Prostate gland (tissue), 2 donors: Measurements from ENCODE around the gene LTB. TPM values are rescaled to one million over a fixed set of nuclear protein-coding genes. Genes with fewer than 3 reads are reported as not detected.

Source experiments
- DNase-seq: peaks from one replicate; pipeline ENCODE4 v3.0.0-alpha.2; 2019; ENCODE audit warnings: low spot score
- H3K27ac ChIP-seq, 2 donors: fragments of 200-600 bp; sonication (generic); 2 replicates each; pipeline ENCODE4 v1.5.1; 2017 to 2019
- H3K27me3 ChIP-seq: fragments of 200-600 bp; sonication (generic); replicated peaks from 2 replicates; pipeline ENCODE4 v1.5.1; 2019; ENCODE audit not compliant: insufficient read depth
- H3K36me3 ChIP-seq, 2 donors: fragments of 200-600 bp; sonication (generic); 1 replicate in 1 of 2; 2 replicates in 1 of 2; pipeline versions ENCODE4 v1.5.1 to v1.8.1; 2017 to 2019
- H3K4me1 ChIP-seq: fragments of 200-600 bp; sonication (generic); replicated peaks from 2 replicates; pipeline ENCODE4 v1.5.1; 2019
- H3K4me3 ChIP-seq, 2 donors: fragments of 200-600 bp; sonication (generic); 2 replicates each; pipeline ENCODE4 v1.5.1; 2017 to 2019
- H3K9me3 ChIP-seq: fragments of 200-600 bp; sonication (generic); 2 replicates; pipeline ENCODE4 v1.5.1; 2017
- POLR2A ChIP-seq: fragments of 450-650 bp; IDR thresholded peaks from one replicate; pipeline ENCODE4 v1.6.1; 2016; ENCODE audit warnings: antibody characterized with exemption, mild to moderate bottlenecking
- POLR2AphosphoS5 ChIP-seq: sonication (generic); formaldehyde crosslinking; IDR thresholded peaks from one replicate; pipeline ENCODE4 v1.6.1; 2017; ENCODE audit warnings: antibody characterized with exemption
- WGBS: methylation state at CpG from one replicate; pipeline ENCODE4 v1.1.5; 2018; 5-methylcytosine and 5-hydroxymethylcytosine counted together
- intact Hi-C: fragments of 100-400 bp; cut with DNase I; formaldehyde crosslinking; loops from one replicate; pipeline ENCODE4 v1.14.2; 2022
- total RNA-seq, 2 donors: library from RNA; depleted of rRNA; stranded (reverse); fragments of >200 nt; gene quantifications; one replicate each; pipeline ENCODE4 v1.1.0, GENCODE V29; 2016
- TF ChIP-seq, protein P1 (sequence below), 4 experiments: fragments of 200-600 bp in 2 of 4; fragments of 450-650 bp in 2 of 4; sonication (generic) in 2 of 4; IDR thresholded peaks; 1 replicate in 3 of 4; 2 replicates in 1 of 4; pipeline ENCODE4 v1.5.1; 2016 to 2019; ENCODE audit warnings: antibody characterized with exemption in 4 of 4, mild to moderate bottlenecking in 2 of 4, moderate library complexity in 2 of 4

Gene LTB
- total RNA-seq, 2 donors from 2014 or later, result 0.97 TPM; not detected in 1

DNA sequence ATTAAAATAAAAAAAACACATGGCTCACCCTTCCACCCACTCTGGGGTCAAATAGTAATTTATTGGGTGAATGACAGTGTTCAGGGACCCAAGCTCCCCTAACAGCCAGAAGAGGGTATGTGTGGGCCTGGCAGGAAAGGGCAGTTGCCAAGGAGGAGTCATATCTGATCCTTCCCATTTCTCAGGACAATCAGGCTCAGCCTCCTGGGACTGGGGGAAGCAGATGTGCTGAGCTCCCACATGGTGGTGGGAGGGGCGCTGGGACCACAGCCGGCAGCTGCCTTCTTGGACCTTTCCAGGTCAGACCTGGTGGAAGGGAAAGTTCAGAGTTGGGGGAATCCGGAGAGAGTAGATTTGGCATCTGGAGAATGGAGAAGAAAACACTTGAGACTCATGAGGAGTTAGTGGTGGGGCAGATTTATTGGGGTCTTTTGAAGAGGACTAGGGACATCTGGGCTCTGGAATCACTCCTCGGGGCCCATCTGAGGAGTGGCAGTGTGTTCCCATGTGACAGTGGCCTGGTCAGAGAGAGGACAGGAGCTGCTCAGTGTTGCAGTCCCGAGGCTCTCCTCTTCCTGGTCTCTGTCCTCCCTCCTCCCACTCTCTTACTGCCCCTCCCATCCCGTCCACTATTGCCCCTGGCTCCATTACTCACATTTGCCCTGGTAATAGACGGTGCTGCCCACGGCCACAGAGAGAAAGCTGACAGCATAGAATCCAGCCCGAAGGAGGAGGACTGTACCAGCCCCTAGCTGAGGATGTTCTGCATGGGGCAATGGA lies 6.8 kb upstream of the LTB start:
- TF ChIP-seq POLR2AphosphoS5 (no peak), POLR2A (no peak)
- TF ChIP-seq, protein P1, sequence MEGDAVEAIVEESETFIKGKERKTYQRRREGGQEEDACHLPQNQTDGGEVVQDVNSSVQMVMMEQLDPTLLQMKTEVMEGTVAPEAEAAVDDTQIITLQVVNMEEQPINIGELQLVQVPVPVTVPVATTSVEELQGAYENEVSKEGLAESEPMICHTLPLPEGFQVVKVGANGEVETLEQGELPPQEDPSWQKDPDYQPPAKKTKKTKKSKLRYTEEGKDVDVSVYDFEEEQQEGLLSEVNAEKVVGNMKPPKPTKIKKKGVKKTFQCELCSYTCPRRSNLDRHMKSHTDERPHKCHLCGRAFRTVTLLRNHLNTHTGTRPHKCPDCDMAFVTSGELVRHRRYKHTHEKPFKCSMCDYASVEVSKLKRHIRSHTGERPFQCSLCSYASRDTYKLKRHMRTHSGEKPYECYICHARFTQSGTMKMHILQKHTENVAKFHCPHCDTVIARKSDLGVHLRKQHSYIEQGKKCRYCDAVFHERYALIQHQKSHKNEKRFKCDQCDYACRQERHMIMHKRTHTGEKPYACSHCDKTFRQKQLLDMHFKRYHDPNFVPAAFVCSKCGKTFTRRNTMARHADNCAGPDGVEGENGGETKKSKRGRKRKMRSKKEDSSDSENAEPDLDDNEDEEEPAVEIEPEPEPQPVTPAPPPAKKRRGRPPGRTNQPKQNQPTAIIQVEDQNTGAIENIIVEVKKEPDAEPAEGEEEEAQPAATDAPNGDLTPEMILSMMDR (IDR thresholded peaks at IDR 0.05), result no peak
- Histone ChIP-seq H3K4me3 (no peak overlapping the region), H3K27ac (no peak overlapping the region), H3K36me3 (no peaks in the 10 kb centered on the region), H3K4me1 (no peaks in the 10 kb centered on the region), H3K9me3 (no peaks in the 10 kb centered on the region), H3K27me3 (no peaks in the 10 kb centered on the region)
- no peak for DNase-seq
- intact Hi-C loops, result no loop called here
- WGBS, result 48% methylated on average over 9 of the region's 9 CpGs

DNA sequence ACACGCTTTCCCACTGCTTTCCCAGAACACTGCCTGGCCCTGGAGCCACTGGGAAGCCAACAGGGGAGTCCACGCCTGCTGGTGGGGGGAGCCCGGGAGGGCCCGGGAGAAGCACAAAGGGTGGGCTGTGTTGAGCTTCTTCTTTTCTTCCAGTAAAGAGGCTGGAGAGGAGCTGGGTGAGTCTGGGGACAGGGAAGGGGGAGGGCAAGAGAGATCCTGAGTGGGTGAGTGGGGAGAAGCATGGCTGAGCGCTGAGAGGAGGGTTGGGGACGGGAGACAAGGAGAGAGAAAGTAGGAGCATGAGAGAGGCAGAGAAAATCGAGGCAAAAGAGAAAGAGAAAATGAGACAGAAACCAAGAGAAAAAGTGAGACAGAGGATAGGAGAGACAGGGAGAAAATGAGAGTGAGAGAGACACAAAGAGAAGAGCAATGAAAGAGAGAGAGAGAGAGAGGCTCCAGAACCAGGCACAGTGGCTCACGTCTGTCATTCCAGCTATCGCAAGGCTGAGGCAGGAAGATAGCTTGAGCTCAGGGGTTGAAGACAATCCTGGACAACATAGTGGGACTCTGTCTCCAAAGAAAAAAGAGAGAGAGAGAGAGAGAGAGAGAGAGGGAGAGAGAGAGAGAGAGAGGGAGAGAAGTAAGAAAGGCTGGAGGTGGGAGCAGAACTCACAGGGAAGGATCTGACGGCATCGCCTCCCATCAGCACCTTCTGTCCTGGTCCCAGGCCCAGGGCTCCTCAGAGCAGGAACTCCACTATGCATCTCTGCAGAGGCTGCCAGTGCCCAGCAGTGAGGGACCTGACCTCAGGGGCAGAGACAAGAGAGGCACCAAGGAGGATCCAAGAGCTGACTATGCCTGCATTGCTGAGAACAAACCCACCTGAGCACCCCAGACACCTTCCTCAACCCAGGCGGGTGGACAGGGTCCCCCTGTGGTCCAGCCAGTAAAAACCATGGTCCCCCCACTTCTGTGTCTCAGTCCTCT lies 5.9 kb upstream of the LTB start:
- Histone ChIP-seq H3K27ac (no peak overlapping the region), H3K4me3 (no peak overlapping the region), H3K27me3 (no peaks in the 10 kb centered on the region), H3K36me3 (no peaks in the 10 kb centered on the region), H3K9me3 (no peaks in the 10 kb centered on the region), H3K4me1 (no peaks in the 10 kb centered on the region)
- intact Hi-C loops, result no loop called here
- no peak for TF ChIP-seq POLR2AphosphoS5
- TF ChIP-seq POLR2A, result no peak
- TF ChIP-seq, protein P1 (IDR thresholded peaks at IDR 0.05), result no peak
- no peak for DNase-seq
- WGBS, result 63% methylated on average over 12 of the region's 12 CpGs

DNA sequence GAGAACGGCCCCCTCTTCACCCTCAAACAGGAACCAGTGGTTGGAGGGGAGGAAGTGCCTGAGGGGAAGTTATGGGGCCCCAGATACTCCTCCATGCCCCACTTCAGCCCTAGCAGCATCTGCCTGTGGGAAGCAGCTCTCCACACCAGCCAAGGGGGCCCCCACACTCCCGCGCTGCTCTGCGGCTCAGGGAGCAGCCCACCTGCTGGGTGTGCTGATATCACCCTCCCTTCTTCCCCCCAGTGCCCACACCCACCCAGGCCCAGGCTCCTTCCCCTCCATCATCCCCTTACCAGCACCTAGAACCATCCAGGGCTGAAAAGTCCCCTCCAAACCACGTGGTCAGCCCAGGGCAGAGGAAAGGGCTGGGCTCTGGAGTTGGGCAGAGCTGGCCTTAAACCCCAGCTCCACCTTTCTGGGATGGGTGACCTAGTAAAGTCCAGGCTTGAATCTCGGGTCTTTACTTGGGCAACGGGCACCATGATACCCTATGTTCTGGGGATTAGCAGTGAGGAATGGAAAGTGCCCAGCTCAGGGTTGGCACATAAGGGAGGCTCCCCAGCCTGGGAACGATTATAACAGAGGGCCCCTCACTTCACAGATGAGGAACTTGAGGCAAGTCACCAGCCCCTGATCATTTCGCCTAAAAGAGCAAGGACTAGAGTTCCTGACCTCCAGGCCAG lies 4.5 kb upstream of the LTB start:
- Histone ChIP-seq H3K9me3 (no peaks in the 10 kb centered on the region), H3K4me3 (no peak overlapping the region), H3K36me3 (no peaks in the 10 kb centered on the region), H3K27me3 (no peaks in the 10 kb centered on the region), H3K4me1 (no peaks in the 10 kb centered on the region), H3K27ac (no peak overlapping the region)
- no peak for DNase-seq
- no peak for TF ChIP-seq POLR2AphosphoS5
- TF ChIP-seq POLR2A, result no peak
- TF ChIP-seq, protein P1 (IDR thresholded peaks at IDR 0.05), result no peak
- WGBS, result 60% methylated on average over 9 of the region's 9 CpGs
- intact Hi-C loops, result no loop called here

DNA sequence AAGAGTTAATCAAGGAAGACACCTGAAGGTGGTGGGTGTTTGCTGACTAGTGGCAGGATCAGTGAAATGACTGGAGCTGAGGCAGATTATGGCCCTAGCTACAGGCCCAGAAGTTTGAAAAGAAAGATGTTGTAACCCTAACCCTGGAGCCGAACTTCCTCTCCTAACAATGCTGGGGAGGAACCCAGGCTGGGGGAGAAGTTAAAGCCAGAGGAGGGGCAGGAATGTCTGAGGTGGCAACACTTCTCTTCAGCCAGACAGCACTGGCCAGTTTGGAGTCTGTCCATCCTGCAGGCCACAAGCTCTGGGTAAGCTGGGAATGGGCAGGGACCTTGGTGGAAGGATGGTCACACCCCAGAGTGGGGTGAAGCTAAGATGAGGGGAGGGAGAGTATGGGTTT lies 3.8 kb upstream of the LTB start, which contains the start of gene LST1:
Gene LST1, plus strand, starts transcription at position 270 of the 400 bp plus-strand sequence. CDS start 1,023 bp downstream, outside the sequence.
- WGBS, result 59% methylated on average over 1 of the region's 1 CpG
- no peaks in the 10 kb centered on the region for H3K36me3 ChIP-seq
- TF ChIP-seq, protein P1 (IDR thresholded peaks at IDR 0.05), result no peak
- TF ChIP-seq POLR2AphosphoS5, result no peak
- no peak for TF ChIP-seq POLR2A
- intact Hi-C loops, result no loop called here
- no peak for DNase-seq
- H3K27me3 ChIP-seq, result no peaks in the 10 kb centered on the region
- H3K4me3 ChIP-seq, result no peak within 1 kb of the TSS
- H3K9me3 ChIP-seq, result no peaks in the 10 kb centered on the region
- H3K4me1 ChIP-seq, result no peaks in the 10 kb centered on the region
- no peak within 1 kb of the TSS for H3K27ac ChIP-seq
